ENCODE measurements around the gene DEAF1. TPM values are rescaled to one million over a fixed set of nuclear protein-coding genes. Genes with fewer than 3 reads are reported as not detected.
A peak's percentile ranks its signal among the peaks of the same experiment; 100 is the strongest.

Gene DEAF1
- total RNA-seq, 1 experiment from 2014 or later: 46.8 TPM

- peak; percentile 53 for DNase-seq (ENCODE audit: unreplicated experiment)
- peaks cover 25% of the 10 kb centered on the region for H3K4me1 Mint-ChIP-seq (ENCODE audit: insufficient read depth, unreplicated experiment)
- no peaks in the 10 kb centered on the region for H3K27me3 Mint-ChIP-seq (ENCODE audit: insufficient read depth, unreplicated experiment)
- ChIA-PET POLR2A (interaction anchor here (0.7 to 5.4 kb wide), 13 partner anchors 10 to 173 kb away, joined by 3 to 118 read pairs (median 6); partner anchors contain the start of genes DEAF1, TALDO1 and TMEM80), CTCF (interaction anchor here (0.7 to 2.1 kb wide), 7 partner anchors 8 to 92 kb away, joined by 3 to 18 read pairs (median 4); no protein-coding TSS in a partner anchor)
- H3K9me3 Mint-ChIP-seq (ENCODE audit: unreplicated experiment): no peaks in the 10 kb centered on the region
- H3K36me3 Mint-ChIP-seq (ENCODE audit: insufficient read depth, unreplicated experiment): peaks cover 41% of the 10 kb centered on the region
- TF ChIP-seq CTCF (IDR thresholded peaks at IDR 0.05; ENCODE audit: unreplicated experiment): no peak
- peak overlapping the region; percentile 86 for H3K4me3 Mint-ChIP-seq (ENCODE audit: unreplicated experiment)
- BruUV-seq (replicated peaks): no TSS peak
- H3K27ac Mint-ChIP-seq (ENCODE audit: low read depth, unreplicated experiment): peak overlapping the region; percentile 91
- intact Hi-C loops (cut with micrococcal nuclease): no loop called here
Observed at GRCh38 chr11:706957-707816, 12.2 kb upstream of the DEAF1 start.

- ChIA-PET POLR2A (interaction anchor here (0.7 to 5.4 kb wide), 14 partner anchors 10 to 172 kb away, joined by 3 to 118 read pairs (median 6); partner anchors contain the start of genes CRACR2B, DEAF1, TALDO1 and TMEM80), CTCF (interaction anchor here (0.9 to 2.1 kb wide), 6 partner anchors 10 to 92 kb away, joined by 3 to 18 read pairs (median 4); no protein-coding TSS in a partner anchor)
- H3K36me3 Mint-ChIP-seq (ENCODE audit: insufficient read depth, unreplicated experiment): peaks cover 34% of the 10 kb centered on the region
- TSS peak; percentile 13 for BruUV-seq (replicated peaks)
- peak overlapping the region; percentile 91 for H3K27ac Mint-ChIP-seq (ENCODE audit: low read depth, unreplicated experiment)
- DNase-seq (ENCODE audit: unreplicated experiment): peak; percentile 78
- no peaks in the 10 kb centered on the region for H3K27me3 Mint-ChIP-seq (ENCODE audit: insufficient read depth, unreplicated experiment)
- H3K4me3 Mint-ChIP-seq (ENCODE audit: unreplicated experiment): peak overlapping the region; percentile 86
- peak; percentile 13 for TF ChIP-seq CTCF (IDR thresholded peaks at IDR 0.05; ENCODE audit: unreplicated experiment)
- no peaks in the 10 kb centered on the region for H3K9me3 Mint-ChIP-seq (ENCODE audit: unreplicated experiment)
- intact Hi-C loops (cut with micrococcal nuclease): no loop called here
- H3K4me1 Mint-ChIP-seq (ENCODE audit: insufficient read depth, unreplicated experiment): peaks cover 25% of the 10 kb centered on the region
Observed at GRCh38 chr11:706439-706956, 11.5 kb upstream of the DEAF1 start.

GRCh38 chr11:705646-706438, 10.8 kb upstream of the DEAF1 start, which contains the start of gene EPS8L2:
Gene EPS8L2, plus strand, starts transcription at chr11:706231. Its CDS starts 3,177 bp downstream, at chr11:709408.
- POLR2A ChIA-PET: interaction anchor here (0.7 to 5.4 kb wide), 14 partner anchors 9 to 255 kb away, joined by 3 to 118 read pairs (median 5); partner anchors contain the start of genes CRACR2B, DEAF1, GATD1 and PHRF1
- CTCF ChIA-PET: interaction anchor here (0.7 to 2.1 kb wide), 4 partner anchors 11 to 21 kb away, joined by 3 to 18 read pairs (median 4); partner anchors contain the start of genes DEAF1 and TMEM80
- BruUV-seq (replicated peaks): no TSS peak

More at GRCh38 chr11:705646-706438, 10.8 kb upstream of the DEAF1 start, which contains the start of gene EPS8L2:
- peak within 1 kb of the TSS; percentile 91 for H3K27ac Mint-ChIP-seq (ENCODE audit: low read depth, unreplicated experiment)
- H3K36me3 Mint-ChIP-seq (ENCODE audit: insufficient read depth, unreplicated experiment): peaks cover 33% of the 10 kb centered on the region
- intact Hi-C loops (cut with micrococcal nuclease): no loop called here
- H3K9me3 Mint-ChIP-seq (ENCODE audit: unreplicated experiment): no peaks in the 10 kb centered on the region
- peak; percentile 57 for DNase-seq (ENCODE audit: unreplicated experiment)
- H3K4me3 Mint-ChIP-seq (ENCODE audit: unreplicated experiment): peak within 1 kb of the TSS; percentile 86
- H3K4me1 Mint-ChIP-seq (ENCODE audit: insufficient read depth, unreplicated experiment): peaks cover 20% of the 10 kb centered on the region
- TF ChIP-seq CTCF (IDR thresholded peaks at IDR 0.05; ENCODE audit: unreplicated experiment): no peak
- no peaks in the 10 kb centered on the region for H3K27me3 Mint-ChIP-seq (ENCODE audit: insufficient read depth, unreplicated experiment)
